ENCODE data around the gene PARD6A.

Gene PARD6A

GRCh38 chr16:67660564-67661028 lies at the start of gene PARD6A:
Gene PARD6A (plus strand): TSS chr16:67660960. CDS start chr16:67661039, 79 bp downstream.
- DNase-seq (ENCODE audit: low read depth, low spot score) = peak; percentile 84

DNA sequence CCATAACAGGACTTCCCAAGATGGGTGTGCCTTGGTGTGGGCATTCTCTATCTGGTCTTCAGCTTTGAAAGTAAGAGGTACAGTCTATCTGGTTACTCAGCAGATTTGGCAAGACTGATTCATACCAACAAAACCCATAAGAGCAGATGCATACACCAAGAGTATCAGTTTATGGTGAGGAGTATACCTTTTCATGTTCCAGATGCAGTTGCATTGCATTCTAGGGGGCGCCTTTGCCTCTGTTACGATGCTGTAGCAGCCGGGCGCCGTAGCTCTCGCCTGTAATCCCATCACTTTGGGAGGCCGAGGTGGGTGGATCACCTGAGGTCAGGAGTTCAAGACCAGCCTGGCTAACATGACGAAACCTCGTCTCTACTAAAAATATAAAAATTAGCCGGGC lies 47.0 kb upstream of the PARD6A start:
- no peak for DNase-seq (ENCODE audit: low read depth, low spot score)

GRCh38 chr16:67628216-67628615 lies 32.5 kb upstream of the PARD6A start:
- DNase-seq (ENCODE audit: low read depth, low spot score) = no peak

GRCh38 chr16:67632415-67633172 lies 28.2 kb upstream of the PARD6A start:
- DNase-seq (ENCODE audit: low read depth, low spot score) = no peak

GRCh38 chr16:67636713-67637112 lies 24.0 kb upstream of the PARD6A start:
- no peak for DNase-seq (ENCODE audit: low read depth, low spot score)

GRCh38 chr16:67637625-67638024 lies 23.1 kb upstream of the PARD6A start:
- DNase-seq (ENCODE audit: low read depth, low spot score) = no peak

- DNase-seq (ENCODE audit: low read depth, low spot score) = no peak
Measured at GRCh38 chr16:67641779-67642708, 18.7 kb upstream of the PARD6A start.

DNA sequence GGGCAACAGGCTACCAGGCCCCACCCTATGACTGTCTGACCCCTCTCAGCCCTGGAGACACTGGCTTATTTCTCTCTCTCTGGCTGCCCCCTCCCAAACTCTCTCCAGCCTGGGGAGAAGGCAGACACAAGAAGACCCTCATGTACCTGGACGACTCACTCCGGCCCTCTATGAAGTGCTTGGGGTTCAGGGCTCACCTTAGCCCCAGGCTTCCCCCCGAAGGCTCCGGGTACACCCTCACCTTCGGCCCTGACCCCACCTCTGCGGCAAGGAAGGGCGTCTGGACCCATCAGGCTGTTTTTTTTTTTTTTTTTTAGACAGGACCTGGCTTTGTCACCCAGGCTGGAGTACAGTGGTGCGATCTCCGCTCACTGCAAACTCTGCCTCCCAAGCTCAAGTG lies 16.7 kb upstream of the PARD6A start:
- DNase-seq (ENCODE audit: low read depth, low spot score) = no peak

GRCh38 chr16:67645397-67646121 lies 15.2 kb upstream of the PARD6A start:
- no peak for DNase-seq (ENCODE audit: low read depth, low spot score)

GRCh38 chr16:67647111-67647651 lies 13.6 kb upstream of the PARD6A start:
- DNase-seq (ENCODE audit: low read depth, low spot score) = no peak

DNA sequence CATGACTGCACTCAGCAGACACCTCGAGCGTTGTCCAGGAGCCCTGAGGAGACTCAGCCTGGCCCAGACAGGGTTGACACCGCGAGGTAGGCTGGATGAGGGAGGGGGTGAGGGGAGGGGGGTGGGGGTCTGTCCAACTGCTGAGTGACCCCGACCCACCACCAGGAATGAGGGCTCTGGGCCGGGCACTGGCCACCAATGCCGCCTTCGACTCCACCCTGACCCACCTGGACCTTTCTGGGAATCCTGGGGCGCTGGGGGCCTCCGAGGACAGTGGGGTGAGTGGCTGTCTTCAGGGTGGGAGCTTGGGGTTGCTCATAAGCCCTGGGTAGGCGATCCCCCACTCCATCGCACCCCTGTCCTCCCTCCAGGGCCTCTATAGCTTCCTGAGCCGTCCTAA lies 13.1 kb upstream of the PARD6A start:
- DNase-seq (ENCODE audit: low read depth, low spot score) = no peak

DNA sequence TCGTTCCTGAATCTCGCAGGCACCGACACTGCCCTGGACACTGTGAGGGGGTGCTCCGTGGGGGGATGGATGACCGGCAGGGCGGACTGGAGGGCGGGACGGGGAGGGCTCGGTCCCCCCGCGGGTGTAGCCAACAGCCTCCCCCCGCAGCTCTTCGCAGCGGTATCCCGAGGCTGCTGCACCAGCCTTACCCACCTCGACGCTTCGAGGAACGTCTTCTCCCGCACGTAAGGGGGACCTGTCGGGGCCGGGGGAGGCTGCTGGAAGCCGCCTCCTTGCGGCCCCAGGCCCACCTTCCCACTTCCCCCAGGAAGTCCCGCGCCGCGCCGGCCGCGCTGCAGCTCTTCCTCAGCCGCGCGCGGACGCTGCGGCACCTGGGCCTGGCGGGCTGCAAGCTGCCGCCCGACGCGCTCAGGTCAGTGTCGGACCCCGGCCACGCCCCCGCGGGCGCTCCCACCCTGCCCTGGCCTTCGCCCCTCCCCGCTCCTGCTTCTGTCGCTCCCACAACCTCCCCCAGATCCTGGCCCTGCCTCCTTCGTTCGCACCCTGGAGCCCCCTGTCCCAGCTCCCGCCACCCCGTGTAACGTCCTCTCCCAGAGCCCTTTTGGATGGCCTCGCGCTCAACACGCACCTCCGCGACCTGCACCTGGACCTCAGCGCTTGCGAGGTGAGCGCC lies 12.5 kb upstream of the PARD6A start:
- DNase-seq (ENCODE audit: low read depth, low spot score) = no peak

- no peak for DNase-seq (ENCODE audit: low read depth, low spot score)
Measured at GRCh38 chr16:67648764-67649407, 11.9 kb upstream of the PARD6A start.

GRCh38 chr16:67649494-67649931 lies 11.2 kb upstream of the PARD6A start:
- DNase-seq (ENCODE audit: low read depth, low spot score) = no peak

GRCh38 chr16:67650023-67650422 lies 10.7 kb upstream of the PARD6A start:
- no peak for DNase-seq (ENCODE audit: low read depth, low spot score)

- DNase-seq (ENCODE audit: low read depth, low spot score) = no peak
Measured at GRCh38 chr16:67651039-67651438, 9.7 kb upstream of the PARD6A start.

- no peak for DNase-seq (ENCODE audit: low read depth, low spot score)
Measured at GRCh38 chr16:67651847-67652246, 8.9 kb upstream of the PARD6A start.

DNA sequence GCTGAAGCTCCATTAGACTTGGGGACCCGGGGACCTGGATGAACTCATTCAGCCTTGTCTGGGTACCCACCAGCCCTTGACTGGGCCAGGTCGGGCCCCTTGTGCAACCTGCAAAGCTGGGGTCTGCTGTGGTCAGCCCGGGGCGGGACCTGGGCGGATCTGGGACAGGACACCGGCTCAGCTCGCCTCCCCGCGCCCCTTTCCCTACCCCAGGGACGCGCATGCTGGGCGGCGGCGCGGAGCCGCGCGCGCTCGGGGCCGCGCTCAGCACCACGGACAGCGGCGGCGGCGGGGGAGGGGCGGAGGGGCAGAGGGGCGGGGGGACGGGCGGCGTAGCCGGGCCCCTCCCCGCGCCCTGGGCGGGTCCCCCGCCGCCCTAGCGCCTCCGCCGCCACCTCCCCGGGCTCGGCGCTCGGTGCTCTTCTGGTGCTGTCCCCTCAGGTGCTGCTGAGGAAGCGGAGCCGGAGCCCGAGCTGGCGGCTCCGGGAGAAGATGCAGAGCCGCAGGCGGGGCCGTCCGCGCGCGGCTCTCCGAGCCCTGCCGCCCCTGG lies 8.1 kb upstream of the PARD6A start:
- DNase-seq (ENCODE audit: low read depth, low spot score) = no peak

GRCh38 chr16:67653128-67653788 lies 7.5 kb upstream of the PARD6A start:
- DNase-seq (ENCODE audit: low read depth, low spot score) = no peak
